ENCODE results near the gene RPS6KA5. TPM values are rescaled to one million over a fixed set of nuclear protein-coding genes. Genes with fewer than 3 reads are reported as not detected.
"Not testable (repeated sequence)": the region's sequence is repeated elsewhere in the genome, so short reads cannot be mapped to it uniquely, and the experiment has no call there.

Gene RPS6KA5
- total RNA-seq, 1 donor from 2014 or later, result 4.4 TPM

DNA sequence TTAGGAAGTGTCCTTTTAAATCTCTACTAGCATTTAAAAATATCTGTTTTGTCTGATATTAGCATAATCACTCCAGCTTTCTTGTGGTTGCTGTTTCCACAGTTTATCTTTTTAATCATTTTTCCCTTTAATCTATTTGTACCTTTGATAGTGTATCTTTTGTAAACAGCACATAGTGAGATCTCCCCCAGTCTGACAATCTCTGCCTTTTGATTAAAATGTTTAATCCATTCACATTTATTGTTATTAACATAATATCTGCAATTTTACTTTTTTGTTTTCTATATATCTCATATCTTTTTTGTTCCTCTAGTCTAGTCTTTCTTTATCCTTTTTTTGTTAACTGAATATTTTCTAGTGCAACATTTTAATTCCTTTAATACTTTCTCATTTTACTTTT, 104.2 kb downstream of the RPS6KA5 start:
- no peak for TF ChIP-seq CTCF (IDR thresholded peaks at IDR 0.05; ENCODE audit: unreplicated experiment)
- no peak for DNase-seq (ENCODE audit: low spot score, unreplicated experiment)
- Mint-ChIP-seq H3K36me3 (ENCODE audit: insufficient read depth) (peaks cover 18% of the 10 kb centered on the region), H3K9me3 (ENCODE audit: low read depth) (peaks cover 32% of the 10 kb centered on the region), H3K4me3 (ENCODE audit: low read depth) (no peak overlapping the region), H3K27ac (no peak overlapping the region), H3K4me1 (ENCODE audit: low read depth) (no peaks in the 10 kb centered on the region), H3K27me3 (no peaks in the 10 kb centered on the region)

GRCh38 chr14:90953643-90954042, 106.8 kb downstream of the RPS6KA5 start:
- Mint-ChIP-seq H3K27ac (peak overlapping the region; percentile 69), H3K9me3 (ENCODE audit: low read depth) (peaks cover 36% of the 10 kb centered on the region), H3K36me3 (ENCODE audit: insufficient read depth) (peaks cover 18% of the 10 kb centered on the region)
- not testable (repeated sequence) for H3K27me3 Mint-ChIP-seq; H3K4me1 Mint-ChIP-seq (ENCODE audit: low read depth); DNase-seq (ENCODE audit: low spot score, unreplicated experiment); H3K4me3 Mint-ChIP-seq (ENCODE audit: low read depth)

- no peak for TF ChIP-seq CTCF (IDR thresholded peaks at IDR 0.05; ENCODE audit: unreplicated experiment)
- Mint-ChIP-seq H3K36me3 (ENCODE audit: insufficient read depth) (peaks cover 15% of the 10 kb centered on the region), H3K4me3 (ENCODE audit: low read depth) (no peak overlapping the region), H3K4me1 (ENCODE audit: low read depth) (no peaks in the 10 kb centered on the region), H3K27me3 (no peaks in the 10 kb centered on the region), H3K9me3 (ENCODE audit: low read depth) (peaks cover 20% of the 10 kb centered on the region), H3K27ac (no peak overlapping the region)
- DNase-seq (ENCODE audit: low spot score, unreplicated experiment), result no peak
Observed at GRCh38 chr14:90943367-90943766, 117.1 kb downstream of the RPS6KA5 start.

- no peak for DNase-seq (ENCODE audit: low spot score, unreplicated experiment)
- Mint-ChIP-seq H3K4me1 (ENCODE audit: low read depth) (no peaks in the 10 kb centered on the region), H3K4me3 (ENCODE audit: low read depth) (no peak overlapping the region), H3K36me3 (ENCODE audit: insufficient read depth) (peaks cover 21% of the 10 kb centered on the region), H3K9me3 (ENCODE audit: low read depth) (peaks cover 27% of the 10 kb centered on the region), H3K27ac (no peak overlapping the region), H3K27me3 (no peaks in the 10 kb centered on the region)
- no peak for TF ChIP-seq CTCF (IDR thresholded peaks at IDR 0.05; ENCODE audit: unreplicated experiment)
Observed at GRCh38 chr14:90942511-90942910, 117.9 kb downstream of the RPS6KA5 start.

GRCh38 chr14:90941706-90942105, 118.7 kb downstream of the RPS6KA5 start:
- no peak for DNase-seq (ENCODE audit: low spot score, unreplicated experiment)
- Mint-ChIP-seq H3K4me1 (ENCODE audit: low read depth) (no peaks in the 10 kb centered on the region), H3K27ac (no peak overlapping the region), H3K4me3 (ENCODE audit: low read depth) (no peak overlapping the region), H3K27me3 (no peaks in the 10 kb centered on the region), H3K9me3 (ENCODE audit: low read depth) (peaks cover 32% of the 10 kb centered on the region), H3K36me3 (ENCODE audit: insufficient read depth) (peaks cover 24% of the 10 kb centered on the region)
- TF ChIP-seq CTCF (IDR thresholded peaks at IDR 0.05; ENCODE audit: unreplicated experiment), result no peak

DNA sequence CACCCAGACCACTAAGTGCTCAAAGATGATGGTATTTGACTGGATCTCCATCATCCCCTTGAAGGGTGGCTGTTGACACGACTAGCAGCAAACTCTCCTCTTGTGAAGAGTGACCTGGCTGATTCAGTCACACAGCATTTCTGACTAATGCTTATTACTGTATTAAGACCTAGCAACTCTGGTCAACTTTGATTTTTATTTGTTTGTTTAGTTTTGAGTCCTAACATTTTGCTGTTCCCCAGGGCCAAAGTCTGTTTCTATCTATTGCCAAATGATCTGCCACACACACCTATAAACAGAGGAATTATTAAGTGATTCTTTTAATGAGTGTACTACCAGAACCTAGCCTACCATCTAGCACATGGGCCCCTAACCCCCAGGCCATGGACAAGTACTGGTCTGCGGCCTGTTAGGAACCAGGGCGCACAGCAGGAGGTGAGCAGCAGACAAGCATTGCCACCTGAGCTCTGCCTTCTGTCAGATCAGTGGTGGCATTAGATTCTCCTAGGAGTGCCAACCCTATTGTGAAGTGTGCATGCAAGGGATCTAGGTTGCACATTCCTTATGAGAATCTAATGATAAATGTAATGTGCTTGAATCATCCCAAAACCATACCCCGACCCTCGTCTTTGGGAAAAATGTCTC, 120.0 kb downstream of the RPS6KA5 start:
- peaks cover 32% of the 10 kb centered on the region for H3K9me3 Mint-ChIP-seq (ENCODE audit: low read depth)
- peaks cover 24% of the 10 kb centered on the region for H3K36me3 Mint-ChIP-seq (ENCODE audit: insufficient read depth)
- no peak overlapping the region for H3K27ac Mint-ChIP-seq
- DNase-seq (ENCODE audit: low spot score, unreplicated experiment), result no peak
- no peak for TF ChIP-seq CTCF (IDR thresholded peaks at IDR 0.05; ENCODE audit: unreplicated experiment)
- no peaks in the 10 kb centered on the region for H3K27me3 Mint-ChIP-seq
- peaks cover under 1% of the 10 kb centered on the region for H3K4me1 Mint-ChIP-seq (ENCODE audit: low read depth)
- no peak overlapping the region for H3K4me3 Mint-ChIP-seq (ENCODE audit: low read depth)

- not testable (repeated sequence) for H3K27ac Mint-ChIP-seq; DNase-seq (ENCODE audit: low spot score, unreplicated experiment); H3K4me3 Mint-ChIP-seq (ENCODE audit: low read depth); H3K27me3 Mint-ChIP-seq; H3K4me1 Mint-ChIP-seq (ENCODE audit: low read depth)
- H3K36me3 Mint-ChIP-seq (ENCODE audit: insufficient read depth), result peaks cover 24% of the 10 kb centered on the region
- H3K9me3 Mint-ChIP-seq (ENCODE audit: low read depth), result peaks cover 32% of the 10 kb centered on the region
Observed at GRCh38 chr14:90939252-90939795, 121.1 kb downstream of the RPS6KA5 start.
